Dermis blood vessel endothelial cell (primary cell): Measurements from ENCODE around the gene SLC38A10. TPM values are rescaled to one million over a fixed set of nuclear protein-coding genes. Genes with fewer than 3 reads are reported as not detected.

Experiments used
- DNase-seq: peaks from one replicate; pipeline ENCODE4 v3.0.0; 2010
- total RNA-seq: library from RNA; depleted of rRNA; stranded (reverse); fragments of >200 nt; gene quantifications from 2 replicates; pipeline ENCODE4 v1.2.3, GENCODE V29; 2014

SLC38A10 gene
- total RNA-seq, 1 donor from 2014 or later = 101 TPM

GRCh38 chr17:81330884-81331245 is 35.8 kb upstream of the SLC38A10 start:
- no peak for DNase-seq

- no peak for DNase-seq
Measured at GRCh38 chr17:81329927-81330883, 35.1 kb upstream of the SLC38A10 start.

DNA sequence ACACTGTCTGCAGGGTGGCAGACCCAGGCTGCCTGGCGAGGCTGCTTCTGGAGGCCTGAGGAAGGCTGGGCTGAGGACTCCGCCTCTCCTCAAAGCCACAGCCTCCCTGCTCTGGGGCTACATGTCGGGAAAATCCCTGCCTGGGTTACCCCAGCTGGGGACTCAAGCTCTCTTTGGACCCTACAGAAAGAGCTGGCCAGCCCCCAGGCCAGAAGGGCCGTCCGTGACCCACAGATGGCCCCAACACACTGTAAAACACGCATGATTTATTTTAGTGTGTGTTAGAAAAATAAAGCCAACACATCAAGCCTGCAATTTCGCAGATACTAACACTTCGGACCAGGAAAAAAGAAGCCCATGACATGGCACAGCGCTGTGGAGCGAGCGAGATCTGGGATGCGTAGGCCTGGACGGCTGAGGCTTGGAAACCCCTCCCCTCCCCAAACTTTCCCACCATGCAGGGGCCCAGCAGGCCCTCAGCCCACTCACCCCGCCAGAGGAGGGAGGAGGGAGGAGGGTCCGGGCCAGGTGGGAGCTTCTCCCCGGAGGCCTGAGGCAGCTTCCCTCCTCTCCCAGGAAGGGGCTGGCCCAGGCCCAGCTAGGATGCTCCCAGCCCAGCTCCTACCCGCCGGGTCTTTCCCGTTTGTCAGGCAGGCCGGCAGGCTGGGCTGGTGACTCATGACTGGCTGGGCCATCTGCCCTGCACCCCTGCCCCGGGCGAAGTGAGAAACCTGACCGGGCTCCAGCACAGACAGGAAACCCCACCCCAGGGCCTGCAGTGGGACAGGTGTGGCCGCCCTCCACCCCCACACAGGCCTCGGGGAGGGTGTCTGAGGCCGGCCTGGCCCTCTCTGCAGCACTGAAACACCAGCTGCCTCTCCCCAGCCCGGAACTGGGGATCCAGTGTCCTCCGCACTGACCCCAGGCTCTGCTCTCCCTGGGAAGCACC is 34.1 kb upstream of the SLC38A10 start:
- DNase-seq = peak; percentile 73

DNA sequence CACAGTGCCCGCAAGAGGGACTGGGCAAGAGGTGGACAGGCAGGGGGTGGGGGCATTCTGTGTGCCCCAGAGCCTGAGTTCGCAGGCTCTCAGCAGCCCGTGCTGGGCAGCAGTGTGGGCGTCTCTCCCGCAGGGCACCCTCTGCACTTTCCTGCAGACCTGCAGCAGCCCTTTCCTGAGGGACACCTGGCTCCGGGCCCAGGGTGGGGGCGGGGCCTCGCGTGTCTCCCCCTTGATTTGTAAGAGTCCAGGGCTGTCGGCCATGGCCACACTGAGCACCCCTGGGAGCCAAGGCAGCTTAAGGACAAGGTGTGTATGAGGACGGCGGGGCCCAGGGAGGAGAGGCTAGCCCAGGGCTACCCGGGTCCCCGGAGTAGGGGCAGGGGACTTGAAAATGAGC is 33.4 kb upstream of the SLC38A10 start:
- DNase-seq = no peak

- no peak for DNase-seq
Measured at GRCh38 chr17:81325714-81326358, 30.7 kb upstream of the SLC38A10 start.

DNA sequence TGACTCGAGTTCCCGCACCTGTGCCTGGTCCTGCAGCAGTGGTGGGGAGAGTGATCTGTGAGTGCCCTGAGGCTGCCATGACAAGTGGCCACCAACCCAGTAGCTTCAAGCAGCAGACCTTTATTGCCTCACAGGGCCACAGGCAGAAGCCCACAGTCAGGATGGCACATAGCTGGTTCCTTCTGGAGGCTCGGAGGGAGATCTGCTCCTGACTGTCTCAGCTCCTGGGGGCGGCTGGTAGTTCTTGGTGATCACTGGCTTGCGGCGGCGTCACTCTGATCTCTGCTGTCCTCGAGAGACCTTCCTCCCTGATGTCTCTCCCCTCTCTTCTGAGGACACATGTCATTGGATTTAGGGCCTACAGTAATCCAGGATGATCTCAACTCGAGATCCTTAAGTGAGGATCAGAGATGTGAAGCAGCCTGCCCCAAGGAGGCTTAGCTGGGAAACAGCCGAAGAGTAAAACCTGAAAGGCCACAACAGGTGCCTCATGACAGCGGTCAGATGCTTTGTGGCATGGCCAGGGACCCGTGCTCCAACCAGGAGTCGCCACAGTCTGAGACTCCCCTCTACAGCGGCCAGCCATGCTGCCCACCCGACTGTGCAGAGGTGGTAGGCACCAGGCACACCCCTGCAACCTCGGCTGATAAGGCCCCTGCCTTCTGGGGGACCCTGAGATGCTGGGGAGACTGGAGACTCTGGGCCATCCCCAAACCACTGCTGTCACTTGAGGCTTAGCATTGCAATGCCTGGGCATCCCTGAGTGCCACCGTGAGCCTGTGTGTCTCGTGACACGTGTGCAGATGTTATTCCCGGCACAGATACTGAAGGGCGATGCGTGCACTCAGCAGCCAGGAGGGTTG is 30.0 kb upstream of the SLC38A10 start:
- no peak for DNase-seq

DNA sequence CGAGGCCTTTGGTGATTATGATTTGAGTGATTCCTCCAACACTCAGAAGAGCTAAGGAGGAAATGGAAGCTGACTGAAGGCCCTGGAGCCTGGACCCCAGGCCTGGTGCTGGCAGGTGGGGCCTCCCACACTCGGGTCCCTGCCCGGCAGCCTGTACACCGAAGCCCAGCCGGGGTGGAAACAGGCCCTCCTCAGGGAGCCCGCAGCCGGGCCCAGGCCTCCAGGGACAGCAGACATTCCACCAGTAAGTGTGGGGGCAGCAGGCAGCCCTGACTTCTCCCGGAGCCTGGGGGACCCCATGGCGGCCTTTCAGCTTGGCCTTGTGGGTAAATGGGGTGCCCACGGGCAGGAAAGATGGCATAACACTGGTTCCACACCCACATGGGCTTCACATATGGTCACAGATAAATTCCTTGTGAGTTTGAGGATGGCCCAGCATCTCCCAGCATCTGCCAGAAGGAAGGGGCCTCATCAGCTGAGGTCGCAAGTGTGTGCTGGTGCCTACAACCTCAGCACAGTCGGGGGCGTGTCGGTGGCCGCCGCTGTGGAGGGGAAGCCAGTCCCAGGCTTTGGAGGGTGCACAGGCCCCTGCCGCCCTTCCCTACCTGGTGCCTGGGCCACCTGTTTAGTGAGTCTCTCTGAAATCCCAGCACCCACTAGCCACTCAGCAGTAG is 29.2 kb upstream of the SLC38A10 start:
- no peak for DNase-seq

GRCh38 chr17:81323411-81323868 is 28.3 kb upstream of the SLC38A10 start:
- DNase-seq = no peak

DNA sequence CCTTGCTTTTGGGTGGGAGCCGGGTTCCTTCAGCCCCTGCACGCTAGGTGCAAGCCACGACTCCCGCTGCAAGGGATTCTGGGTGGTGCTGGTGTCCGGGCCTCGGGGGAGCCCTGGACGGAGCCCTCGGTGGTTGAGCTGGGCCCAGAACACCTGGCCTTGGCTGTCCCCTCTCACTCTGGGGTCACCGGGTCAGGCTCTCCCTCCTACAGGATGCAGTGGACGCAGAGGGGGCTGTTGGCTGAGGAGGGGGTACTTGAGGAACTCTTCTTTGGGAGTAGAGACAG is 27.9 kb upstream of the SLC38A10 start:
- no peak for DNase-seq

DNA sequence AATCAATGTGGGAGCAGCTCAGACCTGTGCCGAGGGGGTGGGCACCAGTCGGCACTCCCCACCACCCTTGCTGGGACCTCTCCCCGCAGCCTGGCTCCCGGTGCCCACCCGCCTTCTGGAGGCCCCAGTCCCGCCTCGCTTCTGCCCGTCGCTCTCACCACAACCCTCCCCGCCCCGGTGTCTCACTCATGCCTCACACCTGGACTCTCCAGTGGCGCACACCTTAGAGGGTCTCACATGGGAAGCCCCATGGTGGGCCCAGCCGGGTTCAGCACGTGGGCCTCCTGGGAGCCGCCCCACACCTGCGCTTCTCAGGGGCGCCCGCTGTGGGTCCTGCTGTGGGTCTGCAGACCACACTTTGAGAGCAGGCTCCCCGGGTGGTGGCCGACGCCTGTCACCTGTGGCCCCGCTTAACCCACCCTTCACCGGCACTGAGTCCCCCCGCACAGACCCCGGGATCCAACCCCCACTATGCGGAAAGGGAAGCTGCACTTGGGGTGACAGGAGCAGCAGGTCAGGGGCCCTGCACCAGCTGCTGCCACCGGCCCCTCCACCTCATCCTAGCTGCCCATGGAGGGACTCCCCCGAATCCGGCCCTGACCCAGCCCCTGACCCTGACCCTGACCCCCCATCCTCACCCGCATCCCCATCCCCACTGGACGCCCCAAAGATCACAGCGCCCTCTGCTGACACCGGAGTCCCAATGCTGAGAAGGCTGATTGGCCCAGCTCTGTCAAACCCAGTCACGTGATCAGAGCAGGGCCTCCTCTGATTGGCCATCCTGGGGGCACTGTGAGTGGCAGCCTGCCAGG is 27.4 kb upstream of the SLC38A10 start:
- peak; percentile 43 for DNase-seq

- DNase-seq = no peak
Measured at GRCh38 chr17:81317961-81318605, 23.0 kb upstream of the SLC38A10 start.

DNA sequence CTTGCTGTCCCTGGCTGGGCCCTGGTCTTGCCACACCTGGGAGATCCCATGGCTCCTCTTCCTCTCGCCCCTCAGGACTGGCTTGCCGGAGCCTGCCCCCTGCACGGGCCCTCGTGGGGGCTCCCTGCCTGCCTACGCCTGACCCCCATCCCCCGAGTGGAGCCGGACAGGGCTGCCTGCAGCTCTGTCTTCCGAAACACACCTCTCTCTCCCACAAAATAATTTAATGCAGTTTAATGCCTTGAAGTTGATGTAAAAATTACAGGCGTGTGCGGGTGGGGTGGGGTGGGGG is 22.4 kb upstream of the SLC38A10 start:
- DNase-seq = no peak

DNA sequence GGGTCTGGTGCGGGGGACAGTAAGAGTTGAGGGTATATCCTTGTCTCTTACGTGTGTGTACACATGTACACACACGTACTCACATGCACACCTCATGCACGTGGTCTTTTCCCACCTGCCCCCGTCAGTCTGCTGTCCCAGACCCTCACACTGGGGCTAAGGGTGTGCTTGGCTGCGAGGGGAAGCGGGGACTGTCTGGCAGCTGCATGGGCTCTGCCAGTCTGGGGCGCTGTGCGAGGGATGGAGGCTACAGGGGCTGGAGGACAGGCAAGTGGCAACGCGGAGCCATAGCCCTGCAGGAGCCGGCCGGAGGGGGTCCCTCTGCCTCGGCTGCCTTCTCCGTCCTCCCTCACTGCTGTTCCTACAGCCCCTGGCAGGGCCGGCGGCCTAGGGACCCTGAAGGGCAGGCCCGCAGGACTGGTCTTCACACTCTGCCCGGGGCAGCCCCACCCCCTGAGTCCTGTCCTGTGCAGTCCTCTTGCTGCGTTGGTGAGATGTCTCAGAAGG is 20.8 kb upstream of the SLC38A10 start:
- no peak for DNase-seq

DNA sequence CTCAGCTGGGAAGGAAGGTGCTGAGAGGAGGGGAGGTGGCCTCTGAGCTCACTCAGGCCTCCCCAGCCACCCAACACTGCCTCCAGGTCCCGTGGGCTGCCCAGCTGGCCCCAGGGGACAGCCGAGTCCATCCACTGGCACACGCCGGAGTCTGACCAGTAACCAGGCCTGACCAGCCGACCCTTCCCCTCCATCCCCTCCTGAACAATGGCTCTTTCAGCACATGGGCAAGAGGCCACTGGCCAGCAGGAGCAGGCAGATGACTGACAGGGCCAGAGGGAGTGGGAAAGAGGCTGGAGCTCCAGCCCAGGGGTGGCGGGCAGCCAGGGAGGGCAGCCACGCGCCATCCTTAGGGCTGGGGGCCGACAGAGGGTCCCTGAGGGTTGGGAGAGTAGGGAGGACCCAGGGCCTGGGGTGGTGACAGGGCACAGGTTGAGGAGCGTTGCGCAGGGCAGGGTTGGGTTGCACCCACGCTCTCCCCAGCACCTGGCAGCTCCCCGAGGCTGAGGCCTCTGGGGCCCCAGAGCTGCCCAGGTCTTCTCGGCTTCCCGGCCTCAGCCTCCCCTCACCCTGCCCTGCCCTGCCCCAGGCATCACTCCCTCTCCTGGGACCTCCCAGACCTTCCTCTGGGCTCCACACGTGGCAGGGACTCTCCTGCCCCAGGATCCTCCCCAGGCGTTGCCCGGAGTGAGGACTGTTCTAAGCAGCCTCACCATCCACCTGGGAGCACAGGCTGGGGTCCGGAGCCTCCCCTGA is 20.2 kb upstream of the SLC38A10 start:
- no peak for DNase-seq

DNA sequence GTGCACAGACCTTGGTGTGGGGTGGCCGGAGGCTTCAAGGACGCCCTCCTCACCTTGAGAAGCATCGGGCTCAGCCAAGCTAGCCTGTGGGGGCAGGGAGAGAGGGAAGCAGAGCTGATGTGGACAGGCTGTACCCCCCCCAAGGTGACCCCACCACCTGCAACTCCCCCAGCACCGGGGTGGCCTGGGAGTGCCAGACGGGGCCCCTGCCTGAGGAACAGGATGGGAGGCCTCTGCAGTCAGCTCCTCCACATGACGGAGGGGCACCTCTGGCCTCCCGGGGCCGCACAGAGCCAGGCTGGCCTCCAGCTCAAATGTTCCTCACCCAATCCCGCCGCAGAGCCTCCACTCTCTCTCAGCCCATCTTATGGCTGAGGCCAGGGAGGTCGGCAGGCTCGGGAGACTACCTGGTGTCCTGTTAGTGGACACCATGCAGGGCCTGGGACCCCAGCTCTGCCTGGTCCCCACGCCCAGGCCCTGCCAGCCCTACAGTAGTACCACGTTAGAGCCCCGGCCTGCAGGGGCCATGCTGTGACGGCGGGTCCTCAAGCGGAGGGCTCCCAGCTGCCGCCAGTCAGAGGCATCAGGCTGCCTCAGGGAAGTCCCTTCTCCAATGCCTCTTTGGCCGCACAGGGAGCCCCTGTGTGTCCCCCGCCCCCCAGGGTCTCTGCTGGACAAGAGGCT is 19.4 kb upstream of the SLC38A10 start:
- DNase-seq = no peak

- DNase-seq = no peak
Measured at GRCh38 chr17:81313776-81314397, 18.8 kb upstream of the SLC38A10 start.

DNA sequence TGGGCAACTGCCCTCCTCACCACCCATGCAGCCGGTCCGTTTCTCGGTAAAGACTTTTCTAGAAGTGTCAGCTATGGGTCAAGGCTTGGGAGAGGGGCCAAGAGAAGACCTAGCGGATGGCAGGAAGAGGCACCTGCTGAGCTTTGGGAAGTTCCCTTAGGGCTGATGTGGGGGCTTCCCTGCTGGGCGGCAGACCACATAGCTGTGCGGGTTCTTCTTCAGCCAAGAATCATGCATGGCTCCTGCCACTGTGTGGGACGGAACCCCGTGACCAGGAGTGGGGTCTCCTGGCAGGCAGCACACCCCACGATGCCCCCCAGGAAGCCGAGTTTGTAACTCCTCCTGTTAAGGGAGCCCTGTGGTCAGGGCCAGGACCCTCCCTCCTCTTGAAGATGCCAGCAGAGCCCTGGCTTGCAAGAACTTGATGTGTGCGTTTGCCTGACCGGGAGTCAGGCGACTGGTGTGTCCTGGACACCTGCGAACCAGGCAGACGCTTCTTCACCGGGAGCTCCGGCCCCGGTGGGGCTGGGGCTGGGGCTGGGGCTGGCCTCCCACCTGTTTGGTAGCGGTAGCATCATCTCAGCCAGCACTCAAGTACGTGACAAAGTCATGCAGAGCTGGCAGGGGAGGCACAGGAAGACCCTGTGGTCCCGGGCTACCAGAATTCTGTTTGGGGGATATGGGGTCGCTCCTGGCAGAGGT is 17.7 kb upstream of the SLC38A10 start:
- DNase-seq = no peak

- no peak for DNase-seq
Measured at GRCh38 chr17:81311946-81312345, 16.8 kb upstream of the SLC38A10 start.
